Left hindlimb (tissue), 1 donor: ENCODE measurements around the gene SNX20.

Experiments used
- DNase-seq: peaks from one replicate; pipeline ENCODE4 v3.0.0-alpha.2; 2018

Gene SNX20

GRCh38 chr16:50704245-50704644, 23.1 kb upstream of the SNX20 start:
- no peak for DNase-seq

GRCh38 chr16:50702725-50703124, 21.6 kb upstream of the SNX20 start:
- no peak for DNase-seq

GRCh38 chr16:50699326-50700159, 18.4 kb upstream of the SNX20 start:
- no peak for DNase-seq

GRCh38 chr16:50697881-50698767, 17.0 kb upstream of the SNX20 start:
- DNase-seq: no peak

GRCh38 chr16:50697421-50697715, 16.3 kb upstream of the SNX20 start:
- no peak for DNase-seq

- no peak for DNase-seq
Observed at GRCh38 chr16:50696575-50697420, 15.7 kb upstream of the SNX20 start.

- DNase-seq: no peak
Observed at GRCh38 chr16:50696126-50696525, 15.0 kb upstream of the SNX20 start.

- no peak for DNase-seq
Observed at GRCh38 chr16:50695017-50696000, 14.2 kb upstream of the SNX20 start.

GRCh38 chr16:50694206-50694605, 13.1 kb upstream of the SNX20 start:
- no peak for DNase-seq

- no peak for DNase-seq
Observed at GRCh38 chr16:50692999-50693781, 12.1 kb upstream of the SNX20 start, which contains the start of gene NOD2. Gene NOD2, plus strand, starts transcription at chr16:50693606. Its CDS starts 5,890 bp downstream, at chr16:50699496.

- DNase-seq: no peak
Observed at GRCh38 chr16:50692644-50692998, 11.5 kb upstream of the SNX20 start.

GRCh38 chr16:50690177-50690576, 9.1 kb upstream of the SNX20 start:
- DNase-seq: no peak

GRCh38 chr16:50688867-50689266, 7.8 kb upstream of the SNX20 start:
- no peak for DNase-seq

GRCh38 chr16:50688083-50688482, 7.0 kb upstream of the SNX20 start:
- DNase-seq: no peak

GRCh38 chr16:50685462-50686063, 4.5 kb upstream of the SNX20 start:
- DNase-seq: no peak

- no peak for DNase-seq
Observed at GRCh38 chr16:50684823-50685461, 3.8 kb upstream of the SNX20 start.

- no peak for DNase-seq
Observed at GRCh38 chr16:50683689-50684374, 2.7 kb upstream of the SNX20 start.

GRCh38 chr16:50680556-50680893, 587 bp downstream of the SNX20 start:
- no peak for DNase-seq
